SK-N-SH (cell line): ENCODE data around the gene USP47. TPM values are rescaled to one million over a fixed set of nuclear protein-coding genes. Genes with fewer than 3 reads are reported as not detected.
A peak's percentile ranks its signal among the peaks of the same experiment; 100 is the strongest.

ENCODE experiments used
- CTCF ChIA-PET: fragments of 300-600, 350-600 bp; formaldehyde crosslinking; extraction: SDS; loops from one replicate; lab custom pipeline; 2021; lab: Yijun Ruan, JAX
- POLR2A ChIA-PET: fragments of 350-600 bp; sonication (Branson Sonifier 250); formaldehyde crosslinking; extraction: SDS; loops from one replicate; lab custom pipeline; 2020; ENCODE audit warnings: antibody characterized with exemption, inconsistent platforms; lab: Yijun Ruan, JAX
- DNase-seq: peaks from one replicate; pipeline ENCODE4 v3.0.0; 2012
- H2AFZ ChIP-seq: fragments of 200-600 bp; sonication (generic); 2 replicates; pipeline ENCODE4 v1.8.1; 2016; ENCODE audit warnings: antibody characterized with exemption, mild to moderate bottlenecking, low read depth
- H3F3A ChIP-seq: fragments of 200-600 bp; sonication (generic); replicated peaks from 2 replicates; pipeline ENCODE3; 2016; ENCODE audit warnings: antibody characterized with exemption, mild to moderate bottlenecking; ENCODE audit not compliant: insufficient read depth
- H3K27ac ChIP-seq, 2 experiments: fragments of 200-500 bp in 1 of 2; fragments of 200-600 bp in 1 of 2; sonication (Bioruptor generic) in 1 of 2; sonication (generic), shearing (Covaris generic) in 1 of 2; 2 replicates each; pipeline versions ENCODE4 v1.5.1 to v1.6.1; 2014 to 2016; ENCODE audit warnings: low read depth in 2 of 2, inconsistent platforms in 1 of 2, low read length in 1 of 2, mild to moderate bottlenecking in 1 of 2, mixed read lengths in 1 of 2
- H3K27me3 ChIP-seq: fragments of 200-600 bp; sonication (generic), shearing (Covaris generic); 2 replicates; pipeline ENCODE4 v1.6.1; 2016; ENCODE audit warnings: mixed run types; ENCODE audit not compliant: insufficient read depth
- H3K36me3 ChIP-seq, 2 experiments: fragments of 200-500 bp in 1 of 2; fragments of 200-600 bp in 1 of 2; sonication (Bioruptor generic) in 1 of 2; sonication (generic) in 1 of 2; replicated peaks in 1 of 2; 2 replicates each; pipeline versions ENCODE3 to v1.5.1; 2014 to 2016; ENCODE audit warnings: low read length in 1 of 2, mild to moderate bottlenecking in 1 of 2; ENCODE audit not compliant: insufficient read depth in 2 of 2, control insufficient read depth in 1 of 2
- H3K4me1 ChIP-seq, 2 experiments: fragments of 200-500 bp in 1 of 2; fragments of 200-600 bp in 1 of 2; sonication (Bioruptor generic) in 1 of 2; sonication (generic), shearing (Covaris generic) in 1 of 2; 2 replicates each; pipeline versions ENCODE4 v1.5.1 to v1.6.1; 2014 to 2016; ENCODE audit warnings: low read depth in 1 of 2, low read length in 1 of 2, mixed run types in 1 of 2; ENCODE audit not compliant: insufficient read depth in 2 of 2, control insufficient read depth in 1 of 2
- H3K4me2 ChIP-seq: fragments of 200-600 bp; sonication (generic), shearing (Covaris generic); 2 replicates; pipeline ENCODE4 v1.6.1; 2017; ENCODE audit warnings: mixed run types
- H3K4me3 ChIP-seq, 2 experiments: fragments of 200-500 bp in 1 of 2; fragments of 200-600 bp in 1 of 2; sonication (Bioruptor generic) in 1 of 2; sonication (generic), shearing (Covaris generic) in 1 of 2; 2 replicates each; pipeline versions ENCODE4 v1.5.1 to v1.8.1; 2014 to 2016; ENCODE audit warnings: low read depth in 2 of 2, inconsistent platforms in 1 of 2, low read length in 1 of 2, mild to moderate bottlenecking in 1 of 2, mixed read lengths in 1 of 2, moderate library complexity in 1 of 2
- H3K79me2 ChIP-seq: fragments of 200-600 bp; sonication (generic); 2 replicates; pipeline ENCODE4 v1.8.1; 2017; ENCODE audit warnings: mild to moderate bottlenecking; ENCODE audit not compliant: insufficient read depth
- H3K9ac ChIP-seq: fragments of 200-600 bp; sonication (generic); 2 replicates; pipeline ENCODE4 v1.6.1; 2017; ENCODE audit warnings: mixed run types
- H3K9me2 ChIP-seq: fragments of 200-600 bp; sonication (generic); 2 replicates; pipeline ENCODE4 v1.6.1; 2017; ENCODE audit warnings: mixed run types
- H3K9me3 ChIP-seq: fragments of 200-600 bp; sonication (generic); 2 replicates; pipeline ENCODE4 v1.6.1; 2017; ENCODE audit warnings: mixed run types, mild to moderate bottlenecking, moderate library complexity
- H4K20me1 ChIP-seq: fragments of 200-600 bp; sonication (generic); 2 replicates; pipeline ENCODE4 v1.6.1; 2017; ENCODE audit warnings: mild to moderate bottlenecking, mixed run types; ENCODE audit not compliant: insufficient read depth
- ELF1 ChIP-seq: IDR thresholded peaks from 2 replicates; pipeline ENCODE4 v1.4.0; 2012
- EP300 ChIP-seq, 2 experiments: IDR thresholded peaks; 2 replicates each; pipeline versions ENCODE4 v1.4.0 to v1.6.1; 2012; ENCODE audit warnings: borderline replicate concordance in 1 of 2, low read depth in 1 of 2, low read length in 1 of 2
- FOSL2 ChIP-seq: IDR thresholded peaks from 2 replicates; pipeline ENCODE4 v1.4.0; 2012; ENCODE audit warnings: low read depth, mild to moderate bottlenecking, moderate library complexity, borderline replicate concordance
- FOXM1 ChIP-seq: IDR thresholded peaks from 2 replicates; pipeline ENCODE4 v1.4.0; 2012; ENCODE audit warnings: low read depth, mild to moderate bottlenecking
- JUND ChIP-seq: IDR thresholded peaks from 2 replicates; pipeline ENCODE4 v1.4.0; 2012
- MEF2A ChIP-seq: IDR thresholded peaks from 2 replicates; pipeline ENCODE4 v1.4.0; 2012; ENCODE audit warnings: low read depth, borderline replicate concordance
- MXI1 ChIP-seq: IDR thresholded peaks from 2 replicates; pipeline ENCODE4 v1.6.1; 2012; ENCODE audit warnings: mild to moderate bottlenecking, low read depth, low read length, improper control_type of control experiment
- NFIC ChIP-seq: IDR thresholded peaks from 2 replicates; pipeline ENCODE4 v1.4.0; 2012; ENCODE audit warnings: borderline replicate concordance
- NRF1 ChIP-seq: IDR thresholded peaks from 2 replicates; pipeline ENCODE4 v1.6.1; 2012; ENCODE audit warnings: low read depth, mild to moderate bottlenecking, low read length
- RFX5 ChIP-seq: IDR thresholded peaks from 2 replicates; pipeline ENCODE4 v1.6.1; 2012; ENCODE audit warnings: mild to moderate bottlenecking, improper control_type of control experiment, low read length
- RXRA ChIP-seq: IDR thresholded peaks from 2 replicates; pipeline ENCODE4 v1.4.0; 2012; ENCODE audit warnings: low read depth, mild to moderate bottlenecking, borderline replicate concordance
- TCF12 ChIP-seq: IDR thresholded peaks from 2 replicates; pipeline ENCODE4 v1.4.0; 2012
- TEAD4 ChIP-seq: IDR thresholded peaks from 2 replicates; pipeline ENCODE4 v1.4.0; 2012; ENCODE audit warnings: mild to moderate bottlenecking, borderline replicate concordance; ENCODE audit not compliant: insufficient read depth
- YY1 ChIP-seq: IDR thresholded peaks from 2 replicates; pipeline ENCODE4 v1.4.0; 2012; ENCODE audit warnings: low read depth, mild to moderate bottlenecking
- WGBS: methylation state at CpG from one replicate; pipeline ENCODE4 v1.1.6; 2017; ENCODE audit warnings: low lambda C conversion rate; 5-methylcytosine and 5-hydroxymethylcytosine counted together
- polyA plus RNA-seq, 3 experiments: library from polyadenylated mRNA; depleted of rRNA; stranded (reverse); fragments of >200 nt; gene quantifications; 2 replicates each; pipeline ENCODE4 v1.2.3, GENCODE V29; 2012
- TF ChIP-seq, protein P1 (sequence below): fragments of 150-350 bp; IDR thresholded peaks from 2 replicates; pipeline ENCODE4 v1.6.1; 2016; ENCODE audit warnings: mild to moderate bottlenecking, low read depth, low read length
- TF ChIP-seq, protein P2 (sequence below): IDR thresholded peaks from 2 replicates; pipeline ENCODE4 v1.4.0; 2012; ENCODE audit warnings: low read depth, borderline replicate concordance
- TF ChIP-seq, protein P3 (sequence below): IDR thresholded peaks from 2 replicates; pipeline ENCODE4 v1.6.1; 2012; ENCODE audit warnings: mild to moderate bottlenecking, low read depth, low read length, moderate library complexity
- TF ChIP-seq, protein P4 (sequence below): IDR thresholded peaks from 2 replicates; pipeline ENCODE4 v1.4.0; 2012; ENCODE audit warnings: low read depth
- TF ChIP-seq, protein P5 (sequence below): IDR thresholded peaks from 2 replicates; pipeline ENCODE4; 2012

The USP47 gene
- polyA plus RNA-seq, 1 of the 3 experiments (the other 2 are of a cell fraction), result 10.3 TPM

DNA sequence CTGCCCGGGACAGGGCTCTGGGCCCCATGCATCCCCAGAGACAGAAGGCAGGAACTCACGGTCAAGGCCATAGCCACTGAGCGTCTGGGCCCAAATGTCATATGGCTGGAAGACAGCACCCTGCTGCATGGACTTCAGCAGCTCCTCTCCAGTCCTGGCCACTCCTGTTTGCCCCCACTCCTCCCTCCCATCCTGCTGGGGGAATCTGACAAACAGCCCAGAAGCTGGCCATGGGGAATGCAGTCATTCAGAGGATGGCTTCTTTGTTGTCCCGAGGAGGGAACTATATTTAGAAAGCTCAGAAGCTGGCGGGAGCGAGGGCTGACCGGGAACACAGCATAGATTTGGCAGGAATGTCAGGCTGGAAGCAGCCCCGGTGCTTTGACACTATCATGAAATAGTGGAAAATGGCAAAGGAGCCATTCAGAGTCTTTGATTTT lies 131.6 kb downstream of the USP47 start:
- CTCF ChIA-PET, result interaction anchor here (3.7 kb wide), 1 partner anchor 71 kb away, joined by 14 read pairs; no protein-coding TSS in a partner anchor
- peaks cover 75 to 87% of the 10 kb centered on the region in 2 experiments for H3K4me1 ChIP-seq
- 32% methylated on average over 7 of the region's 8 CpGs for WGBS

DNA sequence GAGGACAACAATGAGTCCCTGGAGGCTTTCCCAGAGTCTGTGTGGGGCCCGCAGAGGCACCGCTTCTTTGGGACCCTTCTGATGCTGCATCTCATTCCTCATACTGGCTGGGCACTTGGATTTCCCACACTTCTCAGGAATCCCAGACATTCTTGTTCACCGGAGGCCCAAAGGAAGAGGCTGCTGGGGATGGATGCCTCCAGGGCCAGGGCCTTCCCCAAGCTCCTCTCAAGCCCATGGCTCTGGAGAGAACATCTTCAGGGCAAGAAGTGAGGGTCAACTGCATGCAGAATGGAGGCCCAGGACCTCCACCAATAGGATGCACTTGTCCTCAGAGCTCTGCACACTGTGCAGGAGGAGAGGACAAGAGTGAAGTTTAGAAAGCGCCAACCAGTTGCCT lies 132.1 kb downstream of the USP47 start:
- Histone ChIP-seq H2AFZ (no peak overlapping the region), H3K79me2 (peaks cover 67% of the 10 kb centered on the region), H3K9me2 (no peaks in the 10 kb centered on the region), H3K36me3 (peaks cover 16 to 33% of the 10 kb centered on the region in 2 experiments), H3K9ac (peak overlapping the region; percentile 33; the same call in 1 of the 2 replicates), H3K4me3 (no peak overlapping the region), H3K4me2 (peak overlapping the region; percentile 51; the same call in 1 of the 2 replicates), H3K27ac (peak overlapping the region; percentile 99 to 100), H3K9me3 (no peaks in the 10 kb centered on the region), H3F3A (peaks cover 53% of the 10 kb centered on the region), H3K27me3 (no peaks in the 10 kb centered on the region), H4K20me1 (no peaks in the 10 kb centered on the region), H3K4me1 (peaks cover 75 to 88% of the 10 kb centered on the region in 2 experiments)
- POLR2A ChIA-PET, result interaction anchor here (0.7 kb wide), 1 partner anchor 31 kb away, joined by 3 read pairs; no protein-coding TSS in a partner anchor
- CTCF ChIA-PET, result interaction anchor here (3.7 to 6.3 kb wide), 2 partner anchors 6 to 70 kb away, joined by 14 to 39 read pairs; no protein-coding TSS in a partner anchor
- no peak for DNase-seq
- WGBS, result 54% methylated on average over 2 of the region's 4 CpGs
- TF ChIP-seq RXRA, result no peak
- no peak for TF ChIP-seq NFIC
- no peak for TF ChIP-seq ELF1
- no peak for TF ChIP-seq MEF2A
- no peak for TF ChIP-seq MXI1
- TF ChIP-seq YY1, result no peak
- no peak for TF ChIP-seq FOSL2
- TF ChIP-seq, protein P1, sequence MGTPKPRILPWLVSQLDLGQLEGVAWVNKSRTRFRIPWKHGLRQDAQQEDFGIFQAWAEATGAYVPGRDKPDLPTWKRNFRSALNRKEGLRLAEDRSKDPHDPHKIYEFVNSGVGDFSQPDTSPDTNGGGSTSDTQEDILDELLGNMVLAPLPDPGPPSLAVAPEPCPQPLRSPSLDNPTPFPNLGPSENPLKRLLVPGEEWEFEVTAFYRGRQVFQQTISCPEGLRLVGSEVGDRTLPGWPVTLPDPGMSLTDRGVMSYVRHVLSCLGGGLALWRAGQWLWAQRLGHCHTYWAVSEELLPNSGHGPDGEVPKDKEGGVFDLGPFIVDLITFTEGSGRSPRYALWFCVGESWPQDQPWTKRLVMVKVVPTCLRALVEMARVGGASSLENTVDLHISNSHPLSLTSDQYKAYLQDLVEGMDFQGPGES, result no peak
- no peak for TF ChIP-seq EP300 (IDR thresholded peaks at IDR 0.05; ENCODE audit: borderline replicate concordance in 1 of 2, low read depth in 1 of 2, low read length in 1 of 2)
- TF ChIP-seq, protein P2, sequence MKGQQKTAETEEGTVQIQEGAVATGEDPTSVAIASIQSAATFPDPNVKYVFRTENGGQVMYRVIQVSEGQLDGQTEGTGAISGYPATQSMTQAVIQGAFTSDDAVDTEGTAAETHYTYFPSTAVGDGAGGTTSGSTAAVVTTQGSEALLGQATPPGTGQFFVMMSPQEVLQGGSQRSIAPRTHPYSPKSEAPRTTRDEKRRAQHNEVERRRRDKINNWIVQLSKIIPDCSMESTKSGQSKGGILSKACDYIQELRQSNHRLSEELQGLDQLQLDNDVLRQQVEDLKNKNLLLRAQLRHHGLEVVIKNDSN, result no peak
- no peak for TF ChIP-seq FOXM1
- no peak for TF ChIP-seq NRF1
- TF ChIP-seq JUND, result no peak
- no peak for TF ChIP-seq TEAD4
- TF ChIP-seq TCF12, result no peak
- TF ChIP-seq, protein P3, sequence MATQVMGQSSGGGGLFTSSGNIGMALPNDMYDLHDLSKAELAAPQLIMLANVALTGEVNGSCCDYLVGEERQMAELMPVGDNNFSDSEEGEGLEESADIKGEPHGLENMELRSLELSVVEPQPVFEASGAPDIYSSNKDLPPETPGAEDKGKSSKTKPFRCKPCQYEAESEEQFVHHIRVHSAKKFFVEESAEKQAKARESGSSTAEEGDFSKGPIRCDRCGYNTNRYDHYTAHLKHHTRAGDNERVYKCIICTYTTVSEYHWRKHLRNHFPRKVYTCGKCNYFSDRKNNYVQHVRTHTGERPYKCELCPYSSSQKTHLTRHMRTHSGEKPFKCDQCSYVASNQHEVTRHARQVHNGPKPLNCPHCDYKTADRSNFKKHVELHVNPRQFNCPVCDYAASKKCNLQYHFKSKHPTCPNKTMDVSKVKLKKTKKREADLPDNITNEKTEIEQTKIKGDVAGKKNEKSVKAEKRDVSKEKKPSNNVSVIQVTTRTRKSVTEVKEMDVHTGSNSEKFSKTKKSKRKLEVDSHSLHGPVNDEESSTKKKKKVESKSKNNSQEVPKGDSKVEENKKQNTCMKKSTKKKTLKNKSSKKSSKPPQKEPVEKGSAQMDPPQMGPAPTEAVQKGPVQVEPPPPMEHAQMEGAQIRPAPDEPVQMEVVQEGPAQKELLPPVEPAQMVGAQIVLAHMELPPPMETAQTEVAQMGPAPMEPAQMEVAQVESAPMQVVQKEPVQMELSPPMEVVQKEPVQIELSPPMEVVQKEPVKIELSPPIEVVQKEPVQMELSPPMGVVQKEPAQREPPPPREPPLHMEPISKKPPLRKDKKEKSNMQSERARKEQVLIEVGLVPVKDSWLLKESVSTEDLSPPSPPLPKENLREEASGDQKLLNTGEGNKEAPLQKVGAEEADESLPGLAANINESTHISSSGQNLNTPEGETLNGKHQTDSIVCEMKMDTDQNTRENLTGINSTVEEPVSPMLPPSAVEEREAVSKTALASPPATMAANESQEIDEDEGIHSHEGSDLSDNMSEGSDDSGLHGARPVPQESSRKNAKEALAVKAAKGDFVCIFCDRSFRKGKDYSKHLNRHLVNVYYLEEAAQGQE, result no peak

More for the DNA sequence above, 131.6 kb downstream of the USP47 start:
- Histone ChIP-seq H4K20me1 (no peaks in the 10 kb centered on the region), H3K9me3 (no peaks in the 10 kb centered on the region), H3K9ac (peak overlapping the region; percentile 33; the same call in 1 of the 2 replicates), H3K4me3 (no peak overlapping the region), H3F3A (peaks cover 48% of the 10 kb centered on the region), H2AFZ (no peak overlapping the region), H3K27me3 (no peaks in the 10 kb centered on the region), H3K79me2 (peaks cover 62% of the 10 kb centered on the region), H3K9me2 (no peaks in the 10 kb centered on the region), H3K36me3 (peaks cover 16 to 28% of the 10 kb centered on the region in 2 experiments), H3K27ac (peak overlapping the region; percentile 99 to 100), H3K4me2 (peak overlapping the region; percentile 51; the same call in 1 of the 2 replicates)
- peak; percentile 58 for TF ChIP-seq TCF12
- TF ChIP-seq NFIC, result peak; percentile 51; the same call in 1 of the 2 replicates
- no peak; a peak in 1 of 4 replicates for TF ChIP-seq EP300 (IDR thresholded peaks at IDR 0.05; ENCODE audit: borderline replicate concordance in 1 of 2, low read depth in 1 of 2, low read length in 1 of 2)
- no peak for TF ChIP-seq RFX5
- TF ChIP-seq MEF2A, result peak; percentile 89; the same call in 1 of the 2 replicates
- TF ChIP-seq, protein P4, sequence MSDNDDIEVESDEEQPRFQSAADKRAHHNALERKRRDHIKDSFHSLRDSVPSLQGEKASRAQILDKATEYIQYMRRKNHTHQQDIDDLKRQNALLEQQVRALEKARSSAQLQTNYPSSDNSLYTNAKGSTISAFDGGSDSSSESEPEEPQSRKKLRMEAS, result 0 out of 2 replicates have a peak, but pooled peaks have one; percentile 45
- TF ChIP-seq, protein P5, sequence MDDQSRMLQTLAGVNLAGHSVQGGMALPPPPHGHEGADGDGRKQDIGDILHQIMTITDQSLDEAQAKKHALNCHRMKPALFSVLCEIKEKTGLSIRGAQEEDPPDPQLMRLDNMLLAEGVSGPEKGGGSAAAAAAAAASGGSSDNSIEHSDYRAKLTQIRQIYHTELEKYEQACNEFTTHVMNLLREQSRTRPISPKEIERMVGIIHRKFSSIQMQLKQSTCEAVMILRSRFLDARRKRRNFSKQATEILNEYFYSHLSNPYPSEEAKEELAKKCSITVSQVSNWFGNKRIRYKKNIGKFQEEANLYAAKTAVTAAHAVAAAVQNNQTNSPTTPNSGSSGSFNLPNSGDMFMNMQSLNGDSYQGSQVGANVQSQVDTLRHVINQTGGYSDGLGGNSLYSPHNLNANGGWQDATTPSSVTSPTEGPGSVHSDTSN, result peak; percentile 51
- POLR2A ChIA-PET, result interaction anchor here (0.7 kb wide), 1 partner anchor 32 kb away, joined by 3 read pairs; no protein-coding TSS in a partner anchor
- no peak for DNase-seq
